ENCODE results near the gene SMCO1. TPM values are rescaled to one million over a fixed set of nuclear protein-coding genes. Genes with fewer than 3 reads are reported as not detected.
"Not testable (repeated sequence)": the region's sequence is repeated elsewhere in the genome, so short reads cannot be mapped to it uniquely, and the experiment has no call there.

Gene SMCO1
- total RNA-seq, 1 donor from 2014 or later = not detected

- no peak for DNase-seq
Observed at GRCh38 chr3:196519718-196520082, 4.6 kb upstream of the SMCO1 start.

GRCh38 chr3:196518966-196519717, 4.0 kb upstream of the SMCO1 start:
- DNase-seq = no peak

- no peak for DNase-seq
Observed at GRCh38 chr3:196517919-196518318, 2.8 kb upstream of the SMCO1 start.

GRCh38 chr3:196517162-196517800, 2.1 kb upstream of the SMCO1 start:
- DNase-seq = no peak

GRCh38 chr3:196514350-196514716, 813 bp downstream of the SMCO1 start:
- DNase-seq = no peak

GRCh38 chr3:196513697-196514349, 1.3 kb downstream of the SMCO1 start:
- DNase-seq = no peak

- DNase-seq = not testable (repeated sequence)
Observed at GRCh38 chr3:196511646-196512425, 3.3 kb downstream of the SMCO1 start.

- DNase-seq = not testable (repeated sequence)
Observed at GRCh38 chr3:196511108-196511507, 4.0 kb downstream of the SMCO1 start.

- no peak for DNase-seq
Observed at GRCh38 chr3:196506687-196507086, 8.5 kb downstream of the SMCO1 start.

- no peak for DNase-seq
Observed at GRCh38 chr3:196504556-196504955, 10.6 kb downstream of the SMCO1 start.

GRCh38 chr3:196504077-196504398, 11.1 kb downstream of the SMCO1 start:
- not testable (repeated sequence) for DNase-seq

GRCh38 chr3:196503196-196504076, 11.7 kb downstream of the SMCO1 start, which contains the start of gene RNF168:
Gene RNF168 (minus strand): TSS chr3:196503768. CDS start chr3:196503173, 595 bp downstream.
- peak; percentile 92 for DNase-seq

- peak; percentile 20 for DNase-seq
Observed at GRCh38 chr3:196502775-196503195, 12.4 kb downstream of the SMCO1 start.

- no peak for DNase-seq
Observed at GRCh38 chr3:196501316-196502044, 13.7 kb downstream of the SMCO1 start.

GRCh38 chr3:196499807-196500524, 15.2 kb downstream of the SMCO1 start:
- no peak for DNase-seq

GRCh38 chr3:196499061-196499460, 16.1 kb downstream of the SMCO1 start:
- DNase-seq = no peak

GRCh38 chr3:196498297-196498696, 16.8 kb downstream of the SMCO1 start:
- no peak for DNase-seq

GRCh38 chr3:196496183-196496582, 19.0 kb downstream of the SMCO1 start:
- DNase-seq = no peak

- DNase-seq = no peak
Observed at GRCh38 chr3:196493292-196493691, 21.9 kb downstream of the SMCO1 start.

- no peak for DNase-seq
Observed at GRCh38 chr3:196492080-196492479, 23.1 kb downstream of the SMCO1 start.

All from occipital lobe (tissue), 2 donors.